GM19099 (cell line): ENCODE data around the gene EMILIN2.

ENCODE experiments used
- POLR2A ChIP-seq: IDR thresholded peaks from 3 replicates; pipeline ENCODE4 v1.6.1; 2011; ENCODE audit warnings: low read depth; ENCODE audit not compliant: insufficient read length; ENCODE audit errors: extremely low read depth

EMILIN2 gene

DNA sequence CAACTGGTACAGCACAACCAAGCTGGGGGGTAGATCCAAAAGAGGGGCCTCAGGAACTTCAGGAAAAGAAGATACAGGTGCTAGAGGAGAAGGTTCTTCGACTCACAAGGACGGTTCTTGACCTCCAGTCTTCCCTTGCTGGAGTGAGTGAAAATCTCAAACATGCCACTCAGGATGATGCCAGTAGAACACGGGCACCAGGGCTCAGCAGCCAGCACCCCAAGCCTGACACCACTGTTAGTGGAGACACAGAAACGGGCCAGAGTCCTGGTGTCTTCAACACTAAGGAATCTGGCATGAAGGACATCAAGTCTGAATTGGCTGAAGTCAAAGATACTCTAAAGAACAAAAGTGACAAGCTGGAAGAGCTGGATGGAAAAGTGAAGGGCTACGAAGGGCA, 43.8 kb downstream of the EMILIN2 start:
- no peak for TF ChIP-seq POLR2A

DNA sequence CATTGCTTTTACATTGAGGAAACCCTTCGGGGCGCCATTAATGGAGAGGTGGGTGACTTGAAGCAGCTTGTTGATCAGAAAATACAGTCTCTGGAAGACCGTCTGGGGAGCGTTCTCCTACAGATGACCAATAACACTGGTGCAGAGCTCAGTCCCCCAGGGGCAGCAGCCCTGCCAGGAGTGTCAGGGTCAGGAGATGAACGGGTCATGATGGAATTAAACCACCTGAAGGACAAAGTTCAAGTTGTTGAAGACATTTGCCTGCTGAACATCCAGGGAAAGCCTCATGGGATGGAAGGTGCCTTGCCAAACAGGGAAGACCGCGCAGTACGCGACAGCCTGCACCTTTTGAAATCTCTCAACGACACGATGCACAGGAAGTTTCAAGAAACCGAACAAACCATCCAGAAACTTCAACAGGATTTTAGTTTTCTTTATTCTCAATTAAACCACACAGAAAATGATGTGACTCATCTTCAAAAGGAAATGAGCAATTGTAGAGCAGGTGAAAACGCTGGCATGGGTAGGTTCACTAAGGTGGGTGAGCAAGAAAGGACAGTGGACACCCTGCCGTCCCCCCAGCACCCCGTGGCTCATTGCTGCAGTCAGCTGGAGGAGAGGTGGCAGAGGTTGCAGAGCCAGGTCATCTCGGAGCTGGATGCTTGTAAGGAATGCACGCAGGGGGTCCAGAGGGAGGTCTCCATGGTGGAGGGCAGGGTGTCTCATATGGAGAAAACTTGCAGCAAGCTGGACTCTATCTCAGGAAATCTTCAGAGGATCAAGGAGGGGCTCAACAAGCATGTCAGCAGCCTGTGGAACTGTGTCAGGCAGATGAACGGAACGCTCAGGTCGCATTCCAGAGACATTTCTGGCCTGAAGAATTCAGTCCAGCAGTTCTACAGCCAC, 45.0 kb downstream of the EMILIN2 start:
- no peak for TF ChIP-seq POLR2A

DNA sequence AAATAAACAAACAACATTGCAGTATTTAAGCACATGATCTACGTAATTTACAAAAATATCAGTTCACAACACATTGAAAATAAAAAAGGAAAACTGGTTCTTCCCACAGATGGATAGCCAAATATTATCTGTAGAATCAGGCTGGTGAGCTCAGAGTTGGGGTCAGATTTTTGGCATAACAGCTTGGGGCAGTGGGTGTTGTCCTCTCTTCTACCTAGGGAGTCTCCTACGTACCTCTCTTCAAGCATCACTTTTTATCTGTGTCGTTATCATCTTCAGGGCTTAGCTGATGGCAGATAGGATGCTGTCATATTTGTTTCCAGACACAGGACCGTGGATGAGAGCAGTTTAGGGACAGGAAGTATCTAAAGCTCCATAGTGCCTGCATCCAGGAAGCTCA, 46.2 kb downstream of the EMILIN2 start:
- TF ChIP-seq POLR2A, result no peak

DNA sequence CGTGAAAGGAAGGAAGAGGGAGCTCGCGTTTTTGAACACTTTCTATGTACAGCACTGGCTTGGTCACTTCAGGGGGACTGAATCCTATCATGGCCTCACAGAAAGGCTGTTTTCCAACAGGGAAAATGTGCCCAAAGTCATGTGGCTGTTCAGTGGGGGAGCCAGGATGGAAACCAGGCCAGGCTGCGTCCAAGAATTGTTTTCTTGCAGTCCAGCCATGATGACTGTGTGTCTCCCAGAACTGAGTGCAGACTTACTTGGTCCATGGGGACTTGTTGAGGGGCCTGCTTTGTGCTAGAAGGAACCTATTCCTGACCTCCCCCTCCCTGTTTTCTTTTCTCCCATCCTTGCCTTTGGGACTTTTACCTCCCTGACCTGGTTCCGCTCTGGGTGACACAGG, 46.9 kb downstream of the EMILIN2 start:
- no peak for TF ChIP-seq POLR2A

DNA sequence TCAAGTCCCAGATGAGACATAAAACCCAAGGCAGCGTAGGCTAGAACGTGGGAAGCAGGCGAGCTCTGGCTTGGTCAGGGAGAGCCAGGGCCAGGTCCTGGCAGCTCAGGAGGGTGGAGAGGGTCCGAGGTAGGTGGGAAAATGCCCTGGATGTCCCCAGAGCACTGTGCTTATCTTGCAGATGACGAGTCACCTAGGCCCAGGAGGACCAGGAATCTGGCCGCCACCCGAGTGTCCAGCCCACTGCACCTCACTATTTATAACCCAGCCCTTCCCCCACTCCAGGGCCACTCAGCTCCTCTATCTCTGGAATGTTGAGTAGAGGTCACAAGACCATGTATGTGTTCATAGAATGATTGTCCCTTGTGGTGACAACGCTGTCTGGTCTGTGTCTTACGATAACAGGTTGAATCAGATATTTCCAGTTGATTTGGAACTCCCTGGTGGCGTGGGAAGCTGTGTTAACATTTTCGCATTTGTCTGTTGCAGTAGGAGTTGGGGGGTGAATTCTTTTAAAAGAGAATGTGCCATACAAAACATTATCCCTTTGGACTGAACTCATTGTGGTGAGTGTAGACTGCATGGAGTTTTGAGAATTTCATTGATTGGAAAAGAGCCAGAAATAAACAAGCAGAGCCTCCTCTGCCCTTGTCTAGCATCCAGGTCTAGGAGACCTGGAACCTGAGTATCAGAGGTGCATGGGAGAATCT, 47.5 kb downstream of the EMILIN2 start:
- TF ChIP-seq POLR2A, result no peak

DNA sequence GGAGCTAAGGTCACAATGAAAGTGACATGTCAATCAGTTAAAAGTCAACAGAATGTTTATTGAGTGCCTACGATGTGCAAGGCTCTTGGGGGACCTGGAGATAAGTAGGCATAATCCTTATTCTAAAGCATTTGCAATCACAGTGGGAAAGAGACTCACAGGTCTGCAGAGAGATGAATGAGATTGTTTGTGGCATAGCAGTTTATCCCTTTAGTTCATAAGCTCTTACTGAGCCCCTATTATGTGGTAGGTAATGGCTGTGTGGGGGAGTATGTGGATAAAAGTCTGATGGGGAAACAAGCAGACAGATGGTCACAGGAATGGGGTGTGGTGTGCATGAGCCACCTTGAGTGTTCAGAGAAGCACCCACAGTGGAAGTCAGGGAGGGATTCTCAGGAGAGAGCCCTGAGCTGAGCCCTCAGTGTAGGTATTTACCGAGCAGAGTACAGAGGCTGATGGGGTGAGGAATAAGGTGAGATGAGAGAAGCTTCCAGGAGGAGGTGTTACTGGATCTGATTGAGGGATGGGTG, 48.1 kb downstream of the EMILIN2 start:
- no peak for TF ChIP-seq POLR2A

DNA sequence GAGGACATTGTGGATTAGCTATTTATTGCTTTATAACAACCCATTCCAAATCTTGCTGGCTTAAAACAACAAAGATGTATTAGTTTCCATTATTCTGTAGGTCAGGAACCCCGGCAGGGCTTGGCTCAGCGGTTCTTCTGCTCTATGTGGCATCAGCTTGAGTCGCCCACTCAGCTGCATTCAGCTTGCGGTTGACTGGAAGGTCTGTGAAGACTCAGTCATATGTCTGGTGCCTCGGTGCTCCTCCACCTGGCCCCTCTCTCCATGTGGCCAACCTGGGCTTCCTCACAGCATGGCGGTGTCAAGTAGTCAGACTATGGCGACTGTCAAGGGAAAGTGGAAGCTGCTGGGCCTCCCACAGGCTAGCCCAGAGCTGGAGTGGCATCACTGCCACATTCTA, 48.6 kb downstream of the EMILIN2 start:
- TF ChIP-seq POLR2A, result no peak

DNA sequence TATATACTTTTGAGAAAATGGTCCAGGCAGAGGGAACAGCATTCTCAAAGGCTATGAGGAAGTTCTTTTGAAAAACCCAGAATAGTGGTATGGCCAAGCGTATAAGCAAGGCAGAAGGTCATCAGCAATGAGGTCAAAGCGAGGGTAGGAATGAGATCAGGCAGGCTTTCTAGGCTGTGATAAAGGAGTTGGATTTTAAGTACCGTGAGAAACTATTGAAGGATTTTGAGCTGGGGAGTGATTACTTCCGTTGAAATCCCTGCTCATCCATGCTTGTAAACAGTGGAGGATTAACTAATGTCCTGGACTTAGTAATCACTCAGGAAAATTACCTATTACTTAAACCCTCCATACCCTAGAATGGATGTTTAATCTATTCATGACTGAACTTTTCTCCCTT, 50.2 kb downstream of the EMILIN2 start:
- no peak for TF ChIP-seq POLR2A

DNA sequence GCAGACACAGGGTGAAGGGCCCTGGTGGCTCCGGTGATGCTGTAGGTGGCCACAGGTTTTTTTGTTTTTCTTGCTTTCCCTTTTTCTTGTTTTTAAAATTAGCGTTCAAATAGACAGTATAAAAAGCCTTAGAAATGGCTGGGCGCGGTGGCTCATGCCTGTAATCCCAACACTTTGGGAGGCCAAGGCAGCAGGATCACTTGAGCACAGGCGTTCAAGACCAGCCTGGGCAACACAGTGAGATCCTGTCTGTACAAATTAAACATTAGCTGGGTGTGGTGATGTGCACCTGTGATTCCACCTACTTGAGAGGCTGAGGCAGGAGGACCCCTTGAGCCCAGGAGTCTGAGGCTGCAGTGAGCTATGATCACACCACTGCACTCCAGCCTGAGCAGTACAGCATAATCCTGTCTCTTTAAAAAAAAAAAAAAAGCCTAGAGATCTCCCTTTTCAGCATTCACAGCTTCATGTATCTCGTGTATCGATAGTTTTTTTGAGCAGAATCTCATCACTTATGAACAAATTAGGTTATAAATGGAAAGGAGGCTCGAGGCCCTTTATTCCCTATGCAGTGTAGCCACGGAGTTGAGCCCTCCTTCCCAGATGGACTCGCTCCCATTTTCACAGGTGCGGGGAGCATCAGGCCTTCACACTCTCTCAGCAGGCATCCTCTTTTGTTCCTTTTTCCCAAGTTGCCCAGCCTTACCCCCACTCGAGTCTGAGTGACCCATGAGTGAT, 50.8 kb downstream of the EMILIN2 start:
- no peak for TF ChIP-seq POLR2A

DNA sequence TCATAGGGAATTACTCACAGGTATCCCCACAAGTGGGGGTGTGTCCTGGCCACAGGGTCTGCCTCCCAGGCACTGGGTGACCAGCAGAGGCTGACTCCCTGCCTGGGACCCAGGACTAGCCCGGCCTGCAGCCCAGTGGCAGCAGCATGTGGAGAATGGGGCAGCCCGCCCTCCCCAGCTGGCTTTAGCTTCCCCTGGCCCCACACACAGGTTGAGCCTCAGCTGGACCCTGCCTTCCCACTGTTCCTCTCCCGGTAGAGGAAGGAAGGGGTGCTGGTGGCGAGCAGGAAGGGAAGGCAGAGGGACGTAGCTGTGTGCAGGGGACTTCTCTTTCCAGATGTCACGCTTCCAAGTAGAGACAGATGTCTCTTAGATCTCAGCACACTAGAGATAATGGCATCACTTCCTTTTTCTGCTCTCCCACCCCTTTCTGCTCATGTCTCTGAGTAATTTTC, 51.4 kb downstream of the EMILIN2 start:
- TF ChIP-seq POLR2A, result no peak

DNA sequence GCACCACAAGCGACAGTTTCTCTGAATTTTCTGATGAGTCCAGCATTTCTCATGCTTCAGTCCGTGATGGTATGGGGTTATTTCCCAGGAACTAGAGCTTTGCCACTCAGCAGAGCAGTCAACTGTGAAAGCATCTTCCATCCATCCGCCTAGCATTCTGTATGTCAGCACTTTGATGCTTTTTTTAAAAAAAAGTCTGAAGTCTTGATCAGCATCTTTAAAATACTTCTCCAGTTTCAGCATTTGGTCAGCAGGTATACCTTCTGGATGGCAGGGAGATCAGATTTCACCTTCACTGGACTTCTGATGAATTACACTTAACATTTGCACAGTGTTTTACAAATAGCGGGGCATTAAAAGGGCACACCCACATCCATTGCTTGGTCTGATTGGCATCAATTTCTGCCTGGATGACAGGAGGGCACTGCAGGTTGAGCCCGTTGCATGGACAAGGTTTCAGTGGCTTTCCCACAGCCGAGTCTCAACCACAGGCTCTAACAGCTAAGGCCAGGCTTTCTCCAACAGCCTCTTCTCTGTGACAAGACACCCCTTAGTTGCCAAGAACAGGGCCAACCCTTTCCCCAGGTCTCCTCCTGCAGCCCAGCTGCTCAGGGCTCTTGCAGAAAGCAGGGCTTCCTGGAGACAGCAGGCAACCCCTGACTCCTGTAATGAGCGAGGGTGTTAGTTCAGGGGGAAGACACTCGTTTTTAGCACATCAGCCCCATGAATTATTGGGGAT, 54.0 kb downstream of the EMILIN2 start:
- no peak for TF ChIP-seq POLR2A

DNA sequence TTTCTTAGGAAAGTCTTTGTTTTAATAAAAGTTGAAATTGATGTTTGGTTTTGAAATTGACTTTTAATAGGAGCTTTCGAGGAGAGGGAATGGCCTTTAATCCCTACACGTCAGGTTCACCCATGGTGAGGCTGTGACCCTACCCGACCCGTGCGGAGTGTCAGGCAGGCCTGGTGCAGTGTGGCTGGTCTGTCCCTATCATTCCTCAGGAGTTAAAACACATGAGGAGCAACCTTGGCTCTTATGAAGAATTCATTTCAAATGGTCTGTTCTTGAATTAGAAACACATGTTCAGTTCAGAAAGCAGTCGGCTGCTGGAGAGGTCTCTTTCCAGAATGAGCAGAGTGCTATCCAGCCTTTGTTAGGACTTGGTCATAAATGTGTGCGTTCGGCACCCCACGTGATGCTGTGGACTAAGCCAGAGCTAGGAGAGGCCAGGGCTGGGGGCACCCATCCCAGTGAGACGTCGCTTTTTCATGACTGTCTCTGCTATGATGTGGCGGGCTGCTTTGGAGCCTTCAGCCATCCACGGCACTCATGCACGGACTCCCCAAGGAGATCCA, 54.7 kb downstream of the EMILIN2 start:
- TF ChIP-seq POLR2A, result no peak

DNA sequence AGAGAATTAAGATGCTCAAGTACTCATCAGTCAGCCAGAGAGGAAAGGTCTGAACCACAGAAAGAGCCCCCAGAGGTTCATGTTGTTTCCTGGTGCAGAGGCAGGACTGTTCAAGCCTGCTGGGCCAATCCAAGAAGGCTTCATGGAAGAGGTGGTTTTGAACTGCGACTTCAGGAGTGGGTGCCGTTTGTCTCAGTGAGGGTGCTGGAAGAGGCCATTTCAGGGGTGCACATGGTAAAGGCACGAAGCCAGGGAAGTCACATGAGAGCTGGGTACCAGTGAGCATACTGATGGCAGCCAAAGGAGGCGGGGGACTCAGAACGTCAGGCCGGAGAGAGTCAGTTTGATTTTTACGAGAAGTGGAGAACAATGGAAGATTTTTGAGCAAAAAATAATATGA, 55.5 kb downstream of the EMILIN2 start:
- no peak for TF ChIP-seq POLR2A

DNA sequence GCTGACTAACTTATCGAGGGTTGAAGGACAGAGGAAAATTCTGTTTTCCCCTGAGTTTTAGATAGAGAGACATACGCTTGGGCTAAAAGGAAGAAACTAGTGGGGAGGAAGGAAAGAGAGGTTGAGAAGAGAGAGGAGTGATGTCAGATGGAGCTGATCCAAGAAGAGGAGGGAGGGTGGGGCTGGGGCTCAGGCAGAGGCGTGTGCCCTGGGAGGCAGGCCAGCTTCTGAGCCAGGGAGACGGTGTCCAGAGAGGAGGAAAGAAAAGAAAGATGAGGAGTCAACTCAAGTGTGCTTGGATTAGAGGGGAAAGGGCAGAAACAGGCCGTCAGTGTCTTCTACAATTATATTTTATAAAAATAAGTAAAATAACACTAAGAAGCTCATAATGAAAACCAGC, 56.2 kb downstream of the EMILIN2 start:
- no peak for TF ChIP-seq POLR2A
